HUES6 (cell line): ENCODE measurements around the gene SOWAHA.

Experiments used
- H3K27ac ChIP-seq: 2 replicates; pipeline ENCODE4 v1.7.0; 2013; ENCODE audit warnings: low read depth, mild to moderate bottlenecking, low read length, inconsistent platforms
- H3K27me3 ChIP-seq: 2 replicates; pipeline ENCODE4 v1.6.1; 2013; ENCODE audit warnings: low read length; ENCODE audit not compliant: control insufficient read depth, insufficient read depth
- H3K36me3 ChIP-seq: 2 replicates; pipeline ENCODE4 v1.6.1; 2013; ENCODE audit warnings: low read length; ENCODE audit not compliant: control insufficient read depth, insufficient read depth
- H3K4me1 ChIP-seq: 2 replicates; pipeline ENCODE4 v1.6.1; 2013; ENCODE audit warnings: low read length; ENCODE audit not compliant: control insufficient read depth, insufficient read depth
- H3K4me3 ChIP-seq: 2 replicates; pipeline ENCODE4 v1.5.1; 2013; ENCODE audit warnings: low read depth, low read length
- H3K9ac ChIP-seq: one replicate; pipeline ENCODE4 v1.6.1; 2013; ENCODE audit warnings: mild to moderate bottlenecking, low read length
- H3K9me3 ChIP-seq: 2 replicates; pipeline ENCODE4 v1.6.1; 2013; ENCODE audit warnings: low read depth, low read length; ENCODE audit not compliant: control insufficient read depth, insufficient read depth

Gene SOWAHA

GRCh38 chr5:132812781-132813598, at the start of gene SOWAHA:
Gene SOWAHA, plus strand, starts transcription at chr5:132813302. Its CDS starts 320 bp downstream, at chr5:132813622.
- H3K4me1 ChIP-seq = no peaks in the 10 kb centered on the region; the same call in 1 of the 2 replicates
- H3K36me3 ChIP-seq = no peaks in the 10 kb centered on the region
- peak within 1 kb of the TSS; percentile 41 for H3K4me3 ChIP-seq
- no peak within 1 kb of the TSS for H3K27ac ChIP-seq
- peaks cover 66% of the 10 kb centered on the region for H3K27me3 ChIP-seq
- H3K9ac ChIP-seq = no peak within 1 kb of the TSS
- H3K9me3 ChIP-seq = no peaks in the 10 kb centered on the region

- no peaks in the 10 kb centered on the region for H3K27me3 ChIP-seq
- no peak overlapping the region for H3K9ac ChIP-seq
- no peaks in the 10 kb centered on the region for H3K9me3 ChIP-seq
- no peak overlapping the region for H3K27ac ChIP-seq
- no peaks in the 10 kb centered on the region for H3K4me1 ChIP-seq
- H3K4me3 ChIP-seq = no peak overlapping the region
- peaks cover 43% of the 10 kb centered on the region for H3K36me3 ChIP-seq
Measured at GRCh38 chr5:132764051-132764450, 49.1 kb upstream of the SOWAHA start.

DNA sequence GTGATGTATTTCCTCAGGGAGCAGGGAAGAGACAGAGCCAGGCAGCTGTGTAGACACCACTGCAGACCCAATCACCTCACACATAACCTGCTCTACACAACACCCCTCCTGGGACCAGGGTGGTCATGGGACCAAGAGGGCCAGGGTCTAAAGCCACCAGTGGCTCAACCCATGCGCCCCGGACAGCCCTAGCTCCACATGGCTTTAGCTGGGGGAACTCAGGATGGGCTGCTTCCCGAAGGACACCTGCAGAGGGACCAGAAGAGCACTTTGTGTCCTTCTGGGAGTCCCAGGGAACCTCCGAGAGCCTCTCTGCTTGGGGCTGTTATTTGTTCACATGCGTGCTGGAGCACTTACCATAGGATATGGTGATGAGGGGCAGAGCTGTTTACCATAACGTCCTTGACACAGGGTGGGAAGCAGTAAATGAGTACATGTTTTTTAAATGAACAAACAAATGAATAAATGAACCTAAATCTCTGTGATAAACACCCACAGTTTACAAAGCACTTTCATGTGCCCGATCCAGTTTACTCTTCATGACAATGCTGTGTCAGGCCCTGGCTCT, 48.3 kb upstream of the SOWAHA start:
- Histone ChIP-seq H3K9me3 (no peaks in the 10 kb centered on the region), H3K36me3 (peaks cover 36% of the 10 kb centered on the region), H3K27me3 (no peaks in the 10 kb centered on the region), H3K4me1 (no peaks in the 10 kb centered on the region), H3K9ac (no peak overlapping the region), H3K4me3 (no peak overlapping the region), H3K27ac (no peak overlapping the region)

- no peak overlapping the region for H3K27ac ChIP-seq
- H3K9ac ChIP-seq = no peak overlapping the region
Measured at GRCh38 chr5:132765311-132766019, 47.6 kb upstream of the SOWAHA start.

GRCh38 chr5:132766020-132766805, 46.9 kb upstream of the SOWAHA start:
- Histone ChIP-seq H3K27ac (no peak overlapping the region), H3K36me3 (peaks cover 26% of the 10 kb centered on the region), H3K4me3 (no peak overlapping the region), H3K27me3 (no peaks in the 10 kb centered on the region), H3K4me1 (peaks cover 8% of the 10 kb centered on the region), H3K9ac (no peak overlapping the region), H3K9me3 (no peaks in the 10 kb centered on the region)

More at GRCh38 chr5:132765311-132766019, 47.6 kb upstream of the SOWAHA start:
- Histone ChIP-seq H3K36me3 (peaks cover 33% of the 10 kb centered on the region), H3K4me3 (no peak overlapping the region), H3K4me1 (peaks cover under 1% of the 10 kb centered on the region; the same call in 1 of the 2 replicates), H3K27me3 (no peaks in the 10 kb centered on the region), H3K9me3 (no peaks in the 10 kb centered on the region)

GRCh38 chr5:132766806-132767055, 46.4 kb upstream of the SOWAHA start:
- Histone ChIP-seq H3K27ac (no peak overlapping the region), H3K4me3 (no peak overlapping the region), H3K36me3 (peaks cover 21% of the 10 kb centered on the region), H3K9ac (no peak overlapping the region), H3K9me3 (no peaks in the 10 kb centered on the region), H3K27me3 (no peaks in the 10 kb centered on the region), H3K4me1 (peaks cover 12% of the 10 kb centered on the region)

DNA sequence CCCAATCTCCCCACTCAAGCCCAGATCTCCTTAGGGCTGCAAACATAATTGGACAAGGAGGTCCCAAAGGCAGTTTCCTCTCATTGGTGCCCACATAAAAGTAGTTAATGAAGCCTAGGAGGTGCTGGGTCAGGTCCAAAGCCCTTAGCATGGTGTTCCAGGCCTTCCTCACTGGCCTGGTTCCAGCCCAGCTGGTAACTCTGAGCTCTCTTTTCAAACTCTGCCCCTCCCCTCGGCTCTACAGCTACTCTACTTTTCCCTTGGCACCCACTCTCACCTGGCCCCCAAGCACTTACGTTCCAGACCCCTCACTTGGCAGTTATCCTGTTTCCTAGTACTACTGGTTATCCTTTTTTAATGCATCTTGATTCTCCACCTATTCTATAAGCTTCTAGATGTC, 46.0 kb upstream of the SOWAHA start:
- no peak overlapping the region for H3K27ac ChIP-seq
- H3K9me3 ChIP-seq = no peaks in the 10 kb centered on the region
- H3K4me1 ChIP-seq = peaks cover 17% of the 10 kb centered on the region
- no peak overlapping the region for H3K9ac ChIP-seq
- peaks cover 21% of the 10 kb centered on the region for H3K36me3 ChIP-seq
- H3K4me3 ChIP-seq = no peak overlapping the region
- H3K27me3 ChIP-seq = no peaks in the 10 kb centered on the region

DNA sequence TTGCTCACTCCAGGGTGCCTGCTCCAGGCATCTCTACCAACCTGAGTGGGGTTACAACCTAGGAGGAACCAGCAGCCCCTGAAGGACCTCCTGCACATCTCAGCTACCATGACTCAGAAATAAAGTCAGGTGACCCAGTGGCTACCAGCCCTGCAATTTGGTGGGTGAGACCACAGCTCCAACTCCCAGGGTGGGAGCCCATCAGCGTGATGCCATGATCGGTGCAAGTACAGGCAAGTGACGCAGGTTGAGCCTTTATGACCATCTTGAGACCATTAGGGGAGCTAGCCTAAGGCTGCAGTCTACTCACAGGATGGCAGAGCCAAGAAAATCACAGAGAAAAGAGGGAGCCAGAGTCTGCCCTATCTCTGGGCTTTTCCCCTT, 44.6 kb upstream of the SOWAHA start:
- no peak overlapping the region for H3K4me3 ChIP-seq
- peaks cover 21% of the 10 kb centered on the region for H3K4me1 ChIP-seq
- H3K36me3 ChIP-seq = peaks cover 14% of the 10 kb centered on the region
- H3K9me3 ChIP-seq = no peaks in the 10 kb centered on the region
- no peaks in the 10 kb centered on the region for H3K27me3 ChIP-seq
- no peak overlapping the region for H3K27ac ChIP-seq
- H3K9ac ChIP-seq = no peak overlapping the region

GRCh38 chr5:132770476-132771159, 42.5 kb upstream of the SOWAHA start:
- H3K9me3 ChIP-seq = no peaks in the 10 kb centered on the region
- no peaks in the 10 kb centered on the region for H3K36me3 ChIP-seq
- peaks cover 7% of the 10 kb centered on the region for H3K27me3 ChIP-seq
- no peak overlapping the region for H3K27ac ChIP-seq
- H3K4me3 ChIP-seq = no peak overlapping the region
- H3K4me1 ChIP-seq = peaks cover 23% of the 10 kb centered on the region
- H3K9ac ChIP-seq = no peak overlapping the region

DNA sequence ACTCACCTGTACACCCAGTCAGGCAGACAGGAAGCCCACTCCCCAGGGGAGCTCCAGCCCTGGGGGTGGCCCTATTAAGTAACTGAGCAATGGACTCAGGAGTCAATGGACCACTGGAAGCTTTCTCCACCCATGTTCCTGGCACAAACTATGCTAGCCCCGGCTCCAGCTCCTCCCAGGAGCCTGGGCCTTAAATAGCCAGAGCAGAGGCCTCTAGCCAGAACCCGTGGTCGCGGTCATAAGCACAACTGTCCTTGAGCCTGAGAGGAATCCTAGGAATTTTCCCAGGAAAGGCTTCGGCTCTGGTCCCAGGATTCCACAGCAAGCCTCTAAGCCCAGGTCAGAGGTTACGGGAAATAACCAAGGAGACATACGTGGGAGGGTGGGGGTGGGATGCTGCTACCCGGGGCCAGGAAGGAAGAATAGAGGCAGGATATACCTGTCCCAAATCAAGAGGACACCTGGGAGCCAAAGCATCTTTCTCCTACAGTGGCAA, 41.6 kb upstream of the SOWAHA start:
- peaks cover 15% of the 10 kb centered on the region for H3K27me3 ChIP-seq
- peaks cover 29% of the 10 kb centered on the region for H3K4me1 ChIP-seq
- no peak overlapping the region for H3K4me3 ChIP-seq
- H3K36me3 ChIP-seq = no peaks in the 10 kb centered on the region
- no peak overlapping the region for H3K9ac ChIP-seq
- H3K27ac ChIP-seq = no peak overlapping the region
- H3K9me3 ChIP-seq = no peaks in the 10 kb centered on the region
